DMS79 treated with DMSO at 0.1 percent for 48 hours (cell line): ENCODE data around the gene STAM.
"Not testable (repeated sequence)": the region's sequence is repeated elsewhere in the genome, so short reads cannot be mapped to it uniquely, and the experiment has no call there.

Experiments
- DNase-seq: peaks from one replicate; lab custom pipeline; 2025; lab: John Stamatoyannopoulos, UW

STAM gene

DNA sequence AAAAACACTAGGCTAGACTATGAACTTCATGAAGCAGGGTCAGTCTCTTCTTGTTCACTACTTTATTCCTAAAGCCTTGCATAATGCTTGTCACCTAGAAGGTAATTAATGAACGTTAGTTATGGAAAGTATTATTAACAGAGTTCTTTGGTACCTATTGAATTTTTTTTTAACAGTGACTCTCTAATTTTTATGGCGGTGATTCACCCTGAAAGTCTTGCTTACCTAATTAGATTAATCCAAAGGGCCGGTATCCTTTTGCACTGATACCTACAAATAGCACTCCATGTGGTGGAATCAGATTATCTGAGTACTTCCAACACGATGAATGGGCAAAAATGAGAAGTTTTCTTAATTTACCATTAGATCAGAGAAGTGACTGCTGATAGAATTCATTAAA lies 31.7 kb downstream of the STAM start:
- no peak for DNase-seq

DNA sequence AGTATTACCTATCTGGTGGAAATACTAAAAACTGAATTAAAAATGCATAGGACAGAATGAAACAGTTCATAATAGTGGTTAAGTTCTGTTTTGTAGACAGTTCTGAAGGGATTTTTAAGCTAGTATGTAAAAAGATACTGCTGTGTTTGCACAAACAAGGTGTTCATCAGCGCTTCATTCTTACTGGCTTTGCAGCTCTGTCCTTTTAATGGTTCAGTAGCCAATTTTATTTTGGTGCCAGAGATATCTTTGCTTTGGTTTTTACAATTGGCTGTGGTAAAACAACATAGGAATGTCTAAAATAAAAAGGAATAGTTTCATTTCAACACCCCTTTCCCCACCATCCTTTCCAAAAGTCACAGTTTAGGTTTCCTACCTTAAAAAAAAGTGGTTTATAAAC lies 33.0 kb downstream of the STAM start:
- DNase-seq, result no peak

GRCh38 chr10:17682236-17682946 lies 38.4 kb downstream of the STAM start:
- DNase-seq, result no peak

DNA sequence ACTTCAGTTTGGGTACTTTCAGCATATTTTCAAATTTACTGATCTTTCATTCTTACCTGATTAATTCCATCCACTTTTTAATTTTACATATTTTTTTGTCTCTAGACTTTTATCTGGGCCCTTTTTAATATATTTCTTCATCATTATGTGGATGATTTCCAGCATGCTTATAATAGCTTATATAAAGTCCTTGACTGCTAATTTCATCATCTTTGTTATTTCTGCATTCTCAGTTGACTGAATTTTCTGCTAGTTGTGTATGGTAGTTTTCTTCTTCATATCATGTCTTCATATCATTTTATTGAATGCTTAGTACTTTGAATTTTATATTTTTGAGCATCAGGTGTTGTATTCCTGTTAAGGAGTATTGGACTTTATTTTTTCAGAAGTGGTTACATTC lies 39.6 kb downstream of the STAM start:
- no peak for DNase-seq

DNA sequence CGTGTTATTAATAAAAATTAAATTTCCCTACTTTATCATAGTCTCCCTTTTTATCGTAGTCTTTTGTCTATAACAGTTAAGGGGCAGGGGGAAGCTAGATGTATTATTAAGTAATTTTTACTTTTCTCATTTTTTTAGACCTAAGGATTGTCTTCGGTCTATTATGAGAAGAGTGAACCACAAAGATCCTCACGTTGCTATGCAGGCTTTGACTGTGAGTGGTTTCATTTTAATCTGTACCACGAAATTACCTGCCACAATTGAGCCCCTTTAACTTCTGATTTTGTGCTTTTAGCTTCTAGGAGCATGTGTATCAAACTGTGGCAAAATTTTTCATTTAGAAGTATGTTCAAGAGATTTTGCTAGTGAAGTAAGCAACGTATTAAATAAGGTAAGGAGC lies 40.6 kb downstream of the STAM start:
- no peak for DNase-seq

DNA sequence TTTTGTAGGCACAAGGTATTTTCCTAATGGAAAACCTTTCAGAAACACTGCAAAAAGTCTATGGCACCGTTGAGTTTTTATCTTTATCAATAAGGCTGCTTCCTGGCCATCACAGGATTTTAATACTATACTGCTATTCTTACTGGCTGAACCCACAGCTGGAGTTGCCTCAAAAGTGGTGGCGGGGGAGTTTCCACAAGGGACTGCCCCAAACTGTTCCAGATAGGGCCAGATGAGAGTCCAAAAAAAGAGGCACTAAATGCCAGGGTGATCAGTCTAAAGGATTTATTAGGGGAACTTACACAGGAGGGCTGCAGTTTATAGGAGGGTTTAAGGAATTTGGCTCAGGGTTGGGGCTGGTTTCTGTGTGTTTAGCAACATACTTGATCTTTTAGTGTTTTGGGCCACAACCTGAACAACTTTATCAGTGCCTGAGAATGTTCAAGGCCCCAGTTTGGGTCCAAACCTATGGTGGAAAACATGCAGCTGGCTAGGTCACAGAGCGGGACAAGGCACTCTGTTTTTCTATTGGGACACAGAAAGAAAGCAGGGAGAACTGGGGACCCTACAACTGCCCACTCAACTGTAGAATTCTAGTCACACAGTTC lies 41.4 kb downstream of the STAM start:
- no peak for DNase-seq

DNA sequence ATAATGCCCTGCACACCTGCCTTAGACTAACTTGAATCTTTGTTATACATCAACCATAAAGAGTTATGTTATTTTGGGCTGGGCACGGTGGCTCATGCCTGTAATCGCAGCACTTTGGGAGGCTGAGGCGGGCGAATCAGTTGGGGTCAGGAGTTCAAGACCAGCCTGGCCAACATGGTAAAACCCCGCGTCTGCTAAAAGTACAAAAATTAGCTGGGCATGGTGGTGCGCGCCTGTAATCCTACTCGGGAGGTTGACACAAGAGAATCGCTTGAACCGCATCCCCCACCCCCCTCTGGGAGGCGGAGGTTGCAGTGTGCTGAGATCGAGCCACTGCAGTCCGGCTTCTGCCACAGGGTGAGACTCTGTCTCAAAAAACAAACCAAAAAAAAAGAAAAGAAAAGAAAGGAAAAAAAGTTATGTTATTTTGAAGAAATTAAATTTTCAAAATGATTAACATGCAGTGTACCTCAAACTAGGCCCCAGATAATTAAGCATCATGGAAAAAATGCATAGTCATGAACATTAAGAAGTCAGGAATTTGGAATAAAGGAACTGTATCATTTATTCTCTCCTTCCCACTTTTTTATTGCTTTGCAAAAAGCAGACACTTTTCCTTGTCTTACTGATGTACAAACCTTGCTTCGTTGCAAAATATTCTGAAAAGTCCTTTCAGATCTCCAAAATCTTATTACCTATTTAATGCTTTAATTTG lies 43.3 kb downstream of the STAM start:
- DNase-seq, result no peak

GRCh38 chr10:17689137-17689536 lies 45.2 kb downstream of the STAM start:
- DNase-seq, result no peak

DNA sequence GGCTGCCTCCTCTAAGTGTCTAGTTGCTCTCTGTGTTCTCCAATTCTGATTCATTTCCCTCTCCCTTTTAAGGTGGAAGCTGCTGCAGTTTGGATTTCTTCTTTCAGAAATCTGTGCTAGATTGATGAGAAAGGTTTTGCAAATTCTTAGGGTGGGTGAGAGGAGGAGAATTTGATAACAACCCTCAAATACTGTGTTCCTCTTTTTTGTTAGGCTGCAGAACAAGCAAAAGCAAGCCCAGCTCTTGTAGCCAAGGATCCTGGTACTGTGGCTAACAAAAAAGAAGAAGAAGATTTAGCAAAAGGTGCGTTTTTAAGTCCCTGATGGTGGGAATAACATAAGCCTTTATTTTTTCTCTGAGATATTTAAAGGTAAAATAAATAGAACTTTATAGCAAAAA lies 49.1 kb downstream of the STAM start:
- no peak for DNase-seq

DNA sequence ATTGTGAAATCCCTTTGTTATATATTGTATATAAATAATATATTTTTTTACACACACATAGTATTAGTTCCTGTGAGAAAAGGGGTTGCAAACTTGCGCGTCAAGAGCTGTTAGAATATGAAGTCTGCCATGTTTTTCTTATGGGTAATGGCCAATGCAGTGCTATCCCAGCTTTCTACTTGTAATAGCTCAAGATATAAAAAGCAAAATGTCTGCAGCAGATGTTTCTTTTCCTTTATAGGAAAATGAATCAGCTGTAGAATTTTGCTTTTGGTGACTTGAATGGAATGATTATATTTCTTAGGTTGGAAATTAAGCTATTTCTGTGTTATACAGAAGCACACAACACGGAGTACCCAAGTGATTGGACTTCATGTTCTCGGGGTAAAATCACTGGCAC lies 54.7 kb downstream of the STAM start:
- DNase-seq, result no peak

GRCh38 chr10:17701301-17701700 lies 57.4 kb downstream of the STAM start:
- DNase-seq, result no peak

DNA sequence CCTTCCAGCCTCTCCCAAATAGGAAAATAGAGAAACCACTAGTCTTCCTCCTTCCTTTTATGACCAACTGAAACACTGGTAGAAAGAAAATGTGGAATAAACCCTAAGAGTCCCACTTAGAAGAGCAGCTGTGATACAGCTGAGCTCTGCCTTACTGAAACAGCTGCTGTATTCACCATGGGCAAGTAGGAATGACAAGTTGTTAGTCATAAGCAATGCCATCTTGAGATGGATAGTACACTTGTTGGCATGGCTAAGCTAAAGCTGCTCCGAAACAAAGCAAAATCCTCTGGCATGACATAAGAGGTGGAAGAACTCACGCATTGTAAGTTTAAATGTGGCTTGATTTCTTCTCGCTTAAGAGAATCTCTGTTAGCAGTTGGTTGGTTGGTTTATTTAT lies 59.8 kb downstream of the STAM start:
- no peak for DNase-seq

- no peak for DNase-seq
Observed at GRCh38 chr10:17708821-17709220, 64.9 kb downstream of the STAM start.

GRCh38 chr10:17709492-17709891 lies 65.5 kb downstream of the STAM start:
- DNase-seq, result no peak

GRCh38 chr10:17710181-17710580 lies 66.2 kb downstream of the STAM start:
- DNase-seq, result no peak

GRCh38 chr10:17712053-17712452 lies 68.1 kb downstream of the STAM start:
- no peak for DNase-seq

- DNase-seq, result no peak
Observed at GRCh38 chr10:17712717-17713471, 68.9 kb downstream of the STAM start.

GRCh38 chr10:17713758-17714157 lies 69.8 kb downstream of the STAM start:
- no peak for DNase-seq

DNA sequence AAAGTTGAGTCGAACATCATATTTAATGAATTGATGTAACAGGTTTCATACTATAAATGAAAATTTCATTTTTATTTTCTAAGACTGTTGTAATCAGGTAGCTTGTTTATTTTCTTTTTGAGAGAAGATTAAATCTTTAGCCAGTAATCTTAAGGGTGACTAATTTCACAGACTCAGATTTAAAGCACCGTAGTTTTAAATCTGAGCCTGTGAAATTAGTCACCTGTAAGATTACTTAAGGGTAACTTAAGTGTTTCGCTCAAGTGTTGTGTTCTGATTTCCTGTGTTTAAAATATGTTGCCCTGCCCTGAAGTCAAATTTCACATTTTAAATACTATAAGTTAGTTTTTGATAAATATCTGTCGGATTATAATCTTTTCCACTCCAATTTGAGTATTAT lies 72.2 kb downstream of the STAM start:
- DNase-seq, result no peak

DNA sequence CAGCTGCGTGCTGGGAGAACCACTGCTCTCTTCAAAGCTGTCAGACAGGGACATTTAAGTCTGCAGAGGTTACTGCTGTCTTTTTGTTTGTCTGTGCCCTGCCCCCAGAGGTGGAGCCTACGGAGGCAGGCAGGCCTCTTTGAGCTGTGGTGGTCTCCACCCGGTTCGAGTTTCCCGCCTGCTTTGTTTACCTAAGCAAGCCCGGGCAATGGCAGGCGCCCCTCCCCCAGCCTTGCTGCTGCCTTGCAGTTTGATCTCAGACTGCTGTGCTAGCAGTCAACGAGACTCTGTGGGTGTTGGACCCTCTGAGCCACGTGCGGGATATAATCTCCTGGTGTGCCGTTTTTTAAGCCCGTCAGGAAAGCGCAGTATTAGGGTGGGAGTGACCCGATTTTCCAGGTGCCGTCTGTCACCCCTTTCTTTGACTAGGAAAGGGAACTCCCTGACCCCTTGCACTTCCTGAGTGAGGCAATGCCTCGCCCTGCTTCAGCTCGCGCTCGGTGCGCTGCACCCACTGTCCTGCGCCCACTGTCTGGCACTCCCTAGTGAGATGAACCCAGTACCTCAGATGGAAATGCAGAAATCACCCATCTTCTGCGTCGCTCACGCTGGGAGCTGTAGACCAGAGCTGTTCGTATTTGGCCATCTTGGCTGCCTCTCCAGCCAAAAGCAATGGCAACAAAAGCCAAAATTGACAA lies 78.5 kb downstream of the STAM start:
- DNase-seq, result not testable (repeated sequence)

- DNase-seq, result no peak
Observed at GRCh38 chr10:17725703-17726102, 81.8 kb downstream of the STAM start.

DNA sequence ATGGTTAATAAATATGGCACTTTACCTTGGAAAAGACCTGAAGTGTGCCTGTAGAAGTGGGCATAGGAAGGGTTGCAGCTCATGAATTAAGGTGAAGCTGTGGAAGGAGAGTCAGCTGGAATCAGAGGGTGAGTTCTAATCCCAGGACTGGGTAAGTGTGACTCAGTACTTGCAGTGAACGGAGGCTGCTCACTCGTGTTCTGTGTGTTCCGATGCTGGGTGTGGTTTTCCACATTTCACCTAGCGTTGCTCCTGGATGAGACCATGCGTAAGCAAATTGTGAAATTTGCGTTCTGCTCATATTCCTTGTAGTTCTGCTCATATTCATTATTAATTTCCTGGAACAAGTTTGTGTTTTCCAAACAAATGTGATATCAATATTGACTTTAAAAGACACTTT lies 85.7 kb downstream of the STAM start:
- DNase-seq, result no peak
